GM12864 (cell line): ENCODE measurements around the gene MASP2.

Experiments used
- DNase-seq: peaks from one replicate; pipeline ENCODE4 v3.0.0-alpha.2; 2011; ENCODE audit warnings: low read depth
- H3K4me3 ChIP-seq: 2 replicates; pipeline ENCODE4 v1.5.1; 2011; ENCODE audit warnings: mild to moderate bottlenecking, low read depth, low read length, control low read depth
- TF ChIP-seq, protein P1 (sequence below): IDR thresholded peaks from 2 replicates; pipeline ENCODE4 v1.5.1; 2011; ENCODE audit warnings: low read depth, mild to moderate bottlenecking, moderate library complexity, low read length, control low read depth, inconsistent platforms; ENCODE audit errors: missing control alignments

Gene MASP2

DNA sequence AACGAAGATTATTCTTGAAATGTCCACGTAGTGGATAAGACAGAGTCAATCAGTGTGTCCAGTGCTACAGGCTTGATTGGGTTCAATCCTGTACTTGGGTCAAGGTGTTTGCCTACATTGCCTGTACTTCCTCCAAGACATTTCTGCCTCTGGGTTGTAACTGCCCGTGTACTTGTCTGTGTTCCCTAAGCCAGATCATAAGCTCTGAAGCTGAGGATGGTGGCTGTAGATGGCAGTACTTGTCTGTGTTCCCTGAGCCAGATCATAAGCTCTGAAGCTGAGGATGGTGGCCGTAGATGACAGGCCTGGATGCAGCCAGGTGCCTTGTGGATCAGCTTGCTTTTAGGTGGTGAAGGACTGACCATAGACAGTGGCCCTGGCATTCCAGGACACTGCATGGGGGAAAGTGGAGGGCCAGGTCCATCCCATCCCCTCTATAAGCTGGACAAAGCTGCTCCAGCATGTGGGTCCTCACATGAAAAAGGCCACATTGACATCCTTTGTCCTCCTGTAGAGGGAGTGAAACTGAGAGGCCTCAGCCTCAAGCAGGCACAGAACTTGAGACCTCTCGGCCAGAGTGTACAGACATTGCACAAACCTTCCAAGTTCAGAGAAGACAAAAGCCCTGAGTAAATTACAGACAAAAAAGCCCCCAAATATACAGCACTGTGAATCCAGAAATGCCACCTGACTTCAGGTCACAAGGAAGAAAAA lies 14.8 kb upstream of the MASP2 start:
- DNase-seq: no peak
- H3K4me3 ChIP-seq: no peak overlapping the region
- TF ChIP-seq, protein P1, sequence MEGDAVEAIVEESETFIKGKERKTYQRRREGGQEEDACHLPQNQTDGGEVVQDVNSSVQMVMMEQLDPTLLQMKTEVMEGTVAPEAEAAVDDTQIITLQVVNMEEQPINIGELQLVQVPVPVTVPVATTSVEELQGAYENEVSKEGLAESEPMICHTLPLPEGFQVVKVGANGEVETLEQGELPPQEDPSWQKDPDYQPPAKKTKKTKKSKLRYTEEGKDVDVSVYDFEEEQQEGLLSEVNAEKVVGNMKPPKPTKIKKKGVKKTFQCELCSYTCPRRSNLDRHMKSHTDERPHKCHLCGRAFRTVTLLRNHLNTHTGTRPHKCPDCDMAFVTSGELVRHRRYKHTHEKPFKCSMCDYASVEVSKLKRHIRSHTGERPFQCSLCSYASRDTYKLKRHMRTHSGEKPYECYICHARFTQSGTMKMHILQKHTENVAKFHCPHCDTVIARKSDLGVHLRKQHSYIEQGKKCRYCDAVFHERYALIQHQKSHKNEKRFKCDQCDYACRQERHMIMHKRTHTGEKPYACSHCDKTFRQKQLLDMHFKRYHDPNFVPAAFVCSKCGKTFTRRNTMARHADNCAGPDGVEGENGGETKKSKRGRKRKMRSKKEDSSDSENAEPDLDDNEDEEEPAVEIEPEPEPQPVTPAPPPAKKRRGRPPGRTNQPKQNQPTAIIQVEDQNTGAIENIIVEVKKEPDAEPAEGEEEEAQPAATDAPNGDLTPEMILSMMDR: no peak

DNA sequence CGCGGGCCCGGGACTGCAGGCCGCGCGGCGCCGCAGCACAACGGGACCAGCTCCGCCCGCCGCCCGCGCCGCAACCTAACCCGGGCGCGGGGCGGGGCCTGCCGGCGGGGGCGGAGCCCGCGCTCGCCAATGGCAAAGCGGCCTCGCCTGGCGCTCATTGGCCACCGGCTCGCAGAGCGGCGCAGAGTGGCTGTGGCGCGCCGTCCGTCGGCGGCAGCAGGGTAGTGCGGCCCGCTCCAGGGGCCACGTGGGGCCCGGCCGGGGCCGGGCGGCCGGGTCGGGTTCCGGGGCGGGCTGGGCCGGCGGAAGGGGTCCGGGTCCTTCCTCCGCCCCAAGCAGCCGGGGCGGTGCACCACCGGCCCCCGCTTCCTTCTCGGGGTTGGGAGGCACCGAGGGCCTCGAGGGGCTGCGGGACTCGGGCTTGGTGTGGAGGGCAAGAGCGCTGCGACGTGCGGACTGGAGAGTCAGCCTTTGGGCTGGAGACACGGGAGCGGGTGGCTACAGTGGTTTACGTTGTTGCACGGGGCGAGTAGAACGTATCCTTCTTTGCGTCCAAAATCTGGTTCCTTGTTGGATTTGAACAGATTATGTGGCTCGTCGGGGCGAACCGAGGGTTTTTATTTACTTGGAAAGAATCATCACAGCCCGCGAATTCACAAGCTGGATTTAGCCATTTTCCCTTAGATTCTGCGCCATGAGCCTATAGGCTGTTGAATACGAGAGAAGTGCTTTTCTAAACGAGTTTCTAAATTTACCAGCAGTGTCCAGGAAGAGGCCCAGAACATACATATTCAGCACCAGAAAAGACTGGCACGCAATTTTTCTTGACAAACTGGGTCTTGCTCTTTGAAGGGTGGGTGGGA lies 13.2 kb upstream of the MASP2 start, which contains the start of gene SRM:
TSS of gene SRM (minus strand) at position 51 of the 863 bp plus-strand sequence. CDS start 75 bp downstream, outside the sequence.
- DNase-seq: peak; percentile 64
- peak within 1 kb of the TSS; percentile 97 for H3K4me3 ChIP-seq
- TF ChIP-seq, protein P1: peak; percentile 30

DNA sequence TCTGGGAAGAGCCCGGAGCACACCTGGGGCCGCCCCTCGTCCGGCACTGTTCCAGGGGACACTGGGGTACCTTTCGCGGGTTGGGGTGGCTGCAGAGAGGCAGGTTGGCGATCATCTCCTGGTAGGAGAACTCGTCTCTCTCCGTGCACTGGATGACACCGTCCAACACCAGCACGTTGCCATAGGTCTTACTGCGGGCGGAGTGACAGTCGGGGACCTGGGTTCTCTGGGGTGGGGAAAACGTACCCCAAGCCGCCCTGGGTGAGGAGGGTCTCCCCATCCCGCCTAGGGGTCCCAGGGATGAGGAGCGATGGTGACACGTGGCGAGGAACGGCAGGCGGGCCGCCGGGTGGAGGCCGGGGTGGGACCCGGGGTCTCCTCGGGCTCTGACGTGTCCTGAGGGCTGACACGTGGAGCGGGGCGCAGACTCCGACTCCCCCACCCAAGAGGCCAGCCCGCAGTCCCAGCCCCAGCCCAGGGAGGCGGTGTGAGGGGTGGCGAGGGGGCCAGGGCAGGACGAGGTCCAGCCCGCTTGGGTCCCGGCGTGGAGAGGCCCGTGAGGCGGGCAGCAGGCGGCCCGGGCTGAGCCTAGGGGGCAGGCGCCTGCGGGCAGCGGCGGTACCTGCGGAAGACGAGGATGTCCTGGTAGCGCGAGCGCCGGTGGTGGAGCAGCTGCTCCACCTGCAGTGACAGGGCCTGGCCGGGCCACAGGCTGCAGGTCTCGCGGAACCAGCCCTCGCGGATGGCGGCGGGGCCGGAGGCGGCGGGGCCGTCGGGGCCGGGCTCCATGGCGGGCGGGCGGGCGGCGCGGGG lies 12.3 kb upstream of the MASP2 start:
- H3K4me3 ChIP-seq: peak overlapping the region; percentile 97
- no peak for DNase-seq
- TF ChIP-seq, protein P1: no peak

DNA sequence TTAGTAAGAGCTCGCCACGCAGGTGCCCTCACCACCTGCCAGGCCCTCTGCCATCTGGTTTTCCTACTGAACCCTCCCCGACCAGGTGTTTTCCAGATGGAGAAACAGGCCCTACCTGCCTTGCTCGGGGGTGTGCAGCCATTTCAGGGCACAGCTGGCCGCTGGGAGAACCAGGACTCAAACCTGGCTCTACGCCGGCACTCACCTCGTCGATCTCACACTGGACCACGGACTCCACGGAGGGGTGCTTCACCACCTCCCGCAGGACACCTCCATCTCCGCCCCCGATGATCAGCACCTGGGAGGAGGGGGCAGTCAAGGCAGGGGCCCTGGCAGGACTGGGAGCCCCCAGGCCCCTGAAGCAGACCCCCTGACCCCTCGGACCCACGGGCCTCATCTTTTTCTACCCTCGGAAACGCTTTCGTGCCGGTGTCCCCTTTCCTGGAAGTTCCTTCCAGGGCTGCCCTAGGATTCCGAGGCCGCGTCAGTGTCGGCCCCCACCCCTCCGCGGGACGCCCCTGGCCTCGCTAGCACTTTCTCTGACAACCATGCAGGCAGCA lies 11.6 kb upstream of the MASP2 start:
- H3K4me3 ChIP-seq: peak overlapping the region; percentile 97
- no peak for DNase-seq
- TF ChIP-seq, protein P1: no peak

DNA sequence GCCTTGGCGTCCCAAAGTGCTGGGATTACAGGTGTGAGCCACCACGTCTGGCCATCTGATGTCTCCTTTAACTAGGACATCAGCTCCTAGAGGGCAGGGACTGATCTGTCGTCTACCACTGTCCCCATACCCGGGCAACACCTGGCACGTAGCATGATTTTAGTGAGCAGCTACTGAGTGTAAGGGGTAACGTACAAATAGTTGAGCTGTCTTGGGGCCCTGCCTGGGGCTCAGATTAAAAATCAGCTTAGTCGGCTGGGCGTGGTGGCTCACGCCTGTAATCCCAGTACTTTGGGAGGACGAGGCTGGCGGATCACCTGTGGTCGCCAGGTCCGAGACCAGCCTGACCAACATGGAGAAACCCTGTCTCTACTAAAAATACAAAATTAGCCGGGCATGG lies 11.0 kb upstream of the MASP2 start:
- no peak overlapping the region for H3K4me3 ChIP-seq
- DNase-seq: no peak
- TF ChIP-seq, protein P1: no peak

DNA sequence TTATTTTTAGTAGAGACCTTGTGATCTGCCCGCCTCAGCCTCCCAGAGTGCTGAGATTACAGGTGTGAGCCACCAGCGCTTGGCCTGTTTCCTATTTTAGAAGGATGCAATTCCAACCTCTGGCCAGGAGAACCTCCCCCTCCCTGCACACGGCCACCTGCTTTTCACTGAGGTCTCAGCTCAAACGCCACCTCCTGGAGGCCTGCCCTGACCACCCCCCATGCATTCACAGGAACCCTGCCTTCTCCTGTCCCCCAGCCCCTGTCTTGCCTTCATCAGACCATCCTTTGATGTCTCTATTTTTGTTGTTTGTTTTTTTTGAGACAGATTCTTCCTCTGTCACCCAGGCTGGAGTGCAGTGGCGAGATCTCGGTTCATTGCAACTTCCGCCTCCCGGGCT lies 10.4 kb upstream of the MASP2 start:
- DNase-seq: no peak
- no peak overlapping the region for H3K4me3 ChIP-seq
- TF ChIP-seq, protein P1: no peak
